ENCODE measurements around the gene SRSF10. TPM values are rescaled to one million over a fixed set of nuclear protein-coding genes. Genes with fewer than 3 reads are reported as not detected.

SRSF10 gene
- total and polyA plus RNA-seq, 9 of the 15 experiments (the other 6 are each of a cell fraction or from before 2014, with no cell fraction given): 154 to 264 (median 205) TPM

GRCh38 chr1:23979387-23979880 lies 693 bp downstream of the SRSF10 start (continued):
- peak; percentile 75; the same call in 1 of the 2 replicates for TF ChIP-seq TRIM25 (IDR thresholded peaks at IDR 0.05; ENCODE audit: borderline replicate concordance)
- TF ChIP-seq ELF4 (CRISPR knock-in tag; IDR thresholded peaks at IDR 0.05): peak; percentile 60; the same call in 1 of the 2 replicates
- no peak for TF ChIP-seq RBM22 (IDR thresholded peaks at IDR 0.05; ENCODE audit: low read depth, low read length, poor library complexity, severe bottlenecking)
- no peak for TF ChIP-seq HNRNPK (IDR thresholded peaks at IDR 0.05; ENCODE audit: low read depth, low read length, poor library complexity, severe bottlenecking)
- TF ChIP-seq, protein P1, sequence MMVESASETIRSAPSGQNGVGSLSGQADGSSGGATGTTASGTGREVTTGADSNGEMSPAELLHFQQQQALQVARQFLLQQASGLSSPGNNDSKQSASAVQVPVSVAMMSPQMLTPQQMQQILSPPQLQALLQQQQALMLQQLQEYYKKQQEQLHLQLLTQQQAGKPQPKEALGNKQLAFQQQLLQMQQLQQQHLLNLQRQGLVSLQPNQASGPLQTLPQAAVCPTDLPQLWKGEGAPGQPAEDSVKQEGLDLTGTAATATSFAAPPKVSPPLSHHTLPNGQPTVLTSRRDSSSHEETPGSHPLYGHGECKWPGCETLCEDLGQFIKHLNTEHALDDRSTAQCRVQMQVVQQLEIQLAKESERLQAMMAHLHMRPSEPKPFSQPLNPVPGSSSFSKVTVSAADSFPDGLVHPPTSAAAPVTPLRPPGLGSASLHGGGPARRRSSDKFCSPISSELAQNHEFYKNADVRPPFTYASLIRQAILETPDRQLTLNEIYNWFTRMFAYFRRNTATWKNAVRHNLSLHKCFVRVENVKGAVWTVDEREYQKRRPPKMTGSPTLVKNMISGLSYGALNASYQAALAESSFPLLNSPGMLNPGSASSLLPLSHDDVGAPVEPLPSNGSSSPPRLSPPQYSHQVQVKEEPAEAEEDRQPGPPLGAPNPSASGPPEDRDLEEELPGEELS (CRISPR knock-in tag; IDR thresholded peaks at IDR 0.05; ENCODE audit: borderline replicate concordance): no peak; the same call in 1 of the 2 replicates
- TF ChIP-seq ZNF354B (CRISPR knock-in tag; IDR thresholded peaks at IDR 0.05): no peak; the same call in 1 of the 2 replicates
- no peak for TF ChIP-seq MCM3 (IDR thresholded peaks at IDR 0.05)
- no peak for TF ChIP-seq BRD9 (IDR thresholded peaks at IDR 0.05; ENCODE audit: low read depth, partially characterized antibody)
- TF ChIP-seq ZNF507 (tag; conservative IDR thresholded peaks at IDR 0.05): no peak
- TF ChIP-seq, protein P2, sequence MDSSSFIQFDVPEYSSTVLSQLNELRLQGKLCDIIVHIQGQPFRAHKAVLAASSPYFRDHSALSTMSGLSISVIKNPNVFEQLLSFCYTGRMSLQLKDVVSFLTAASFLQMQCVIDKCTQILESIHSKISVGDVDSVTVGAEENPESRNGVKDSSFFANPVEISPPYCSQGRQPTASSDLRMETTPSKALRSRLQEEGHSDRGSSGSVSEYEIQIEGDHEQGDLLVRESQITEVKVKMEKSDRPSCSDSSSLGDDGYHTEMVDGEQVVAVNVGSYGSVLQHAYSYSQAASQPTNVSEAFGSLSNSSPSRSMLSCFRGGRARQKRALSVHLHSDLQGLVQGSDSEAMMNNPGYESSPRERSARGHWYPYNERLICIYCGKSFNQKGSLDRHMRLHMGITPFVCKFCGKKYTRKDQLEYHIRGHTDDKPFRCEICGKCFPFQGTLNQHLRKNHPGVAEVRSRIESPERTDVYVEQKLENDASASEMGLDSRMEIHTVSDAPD (CRISPR knock-in tag; IDR thresholded peaks at IDR 0.05): no peak
- TF ChIP-seq MBD2 (IDR thresholded peaks at IDR 0.05; ENCODE audit: borderline replicate concordance, low read depth): no peak
- TF ChIP-seq, protein P3, sequence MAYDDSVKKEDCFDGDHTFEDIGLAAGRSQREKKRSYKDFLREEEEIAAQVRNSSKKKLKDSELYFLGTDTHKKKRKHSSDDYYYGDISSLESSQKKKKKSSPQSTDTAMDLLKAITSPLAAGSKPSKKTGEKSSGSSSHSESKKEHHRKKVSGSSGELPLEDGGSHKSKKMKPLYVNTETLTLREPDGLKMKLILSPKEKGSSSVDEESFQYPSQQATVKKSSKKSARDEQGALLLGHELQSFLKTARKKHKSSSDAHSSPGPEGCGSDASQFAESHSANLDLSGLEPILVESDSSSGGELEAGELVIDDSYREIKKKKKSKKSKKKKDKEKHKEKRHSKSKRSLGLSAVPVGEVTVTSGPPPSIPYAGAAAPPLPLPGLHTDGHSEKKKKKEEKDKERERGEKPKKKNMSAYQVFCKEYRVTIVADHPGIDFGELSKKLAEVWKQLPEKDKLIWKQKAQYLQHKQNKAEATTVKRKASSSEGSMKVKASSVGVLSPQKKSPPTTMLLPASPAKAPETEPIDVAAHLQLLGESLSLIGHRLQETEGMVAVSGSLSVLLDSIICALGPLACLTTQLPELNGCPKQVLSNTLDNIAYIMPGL (CRISPR knock-in tag; IDR thresholded peaks at IDR 0.05): no peak
- TF ChIP-seq, protein P4, sequence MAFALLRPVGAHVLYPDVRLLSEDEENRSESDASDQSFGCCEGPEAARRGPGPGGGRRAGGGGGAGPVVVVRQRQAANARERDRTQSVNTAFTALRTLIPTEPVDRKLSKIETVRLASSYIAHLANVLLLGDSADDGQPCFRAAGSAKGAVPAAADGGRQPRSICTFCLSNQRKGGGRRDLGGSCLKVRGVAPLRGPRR (CRISPR knock-in tag; IDR thresholded peaks at IDR 0.05): no peak
- 0 out of 4 replicates have a peak, but pooled peaks of 1 of the 2 experiments have one; percentile 13 for TF ChIP-seq KDM1A (IDR thresholded peaks at IDR 0.05)
- TF ChIP-seq MTA3 (IDR thresholded peaks at IDR 0.05; ENCODE audit: borderline replicate concordance): no peak
- TF ChIP-seq ZBTB26 (CRISPR knock-in tag; IDR thresholded peaks at IDR 0.05): 0 out of 2 replicates have a peak, but pooled peaks have one; percentile 42

Measured in K562 (cell line).